Fibroblast of the conjunctiva (primary cell): ENCODE results near the gene PANX3.
A peak's percentile ranks its signal among the peaks of the same experiment; 100 is the strongest.
"Not testable (repeated sequence)": the region's sequence is repeated elsewhere in the genome, so short reads cannot be mapped to it uniquely, and the experiment has no call there.

Experiments
- DNase-seq: peaks from one replicate; pipeline ENCODE4 v3.0.0-alpha.2; 2010; ENCODE audit warnings: low read depth

PANX3 gene

GRCh38 chr11:124611064-124611463 is at the start of gene PANX3:
TSS of gene PANX3 (plus strand) at chr11:124611428. CDS start at chr11:124611557, 129 bp downstream.
- DNase-seq, result no peak

GRCh38 chr11:124569697-124570096 is 41.5 kb upstream of the PANX3 start, which contains the start of gene OR8A1:
TSS of gene OR8A1 (plus strand) at chr11:124569997. CDS start at chr11:124570120, 123 bp downstream.
- DNase-seq, result no peak

GRCh38 chr11:124570160-124570559 is 41.1 kb upstream of the PANX3 start:
- DNase-seq, result no peak

GRCh38 chr11:124577716-124578427 is 33.4 kb upstream of the PANX3 start:
- DNase-seq, result no peak

- no peak for DNase-seq
Observed at GRCh38 chr11:124578761-124579160, 32.5 kb upstream of the PANX3 start.

GRCh38 chr11:124581817-124582216 is 29.4 kb upstream of the PANX3 start:
- no peak for DNase-seq

GRCh38 chr11:124582565-124582964 is 28.7 kb upstream of the PANX3 start:
- no peak for DNase-seq

- DNase-seq, result no peak
Observed at GRCh38 chr11:124583781-124584180, 27.4 kb upstream of the PANX3 start.

- no peak for DNase-seq
Observed at GRCh38 chr11:124584681-124585372, 26.4 kb upstream of the PANX3 start.

- peak; percentile 33 for DNase-seq
Observed at GRCh38 chr11:124586238-124586860, 24.9 kb upstream of the PANX3 start.

GRCh38 chr11:124591430-124591829 is 19.8 kb upstream of the PANX3 start:
- no peak for DNase-seq

- no peak for DNase-seq
Observed at GRCh38 chr11:124592627-124593026, 18.6 kb upstream of the PANX3 start.

- no peak for DNase-seq
Observed at GRCh38 chr11:124595302-124595701, 15.9 kb upstream of the PANX3 start.

- DNase-seq, result no peak
Observed at GRCh38 chr11:124597626-124598025, 13.6 kb upstream of the PANX3 start.

GRCh38 chr11:124600621-124601320 is 10.5 kb upstream of the PANX3 start:
- DNase-seq, result no peak

- no peak for DNase-seq
Observed at GRCh38 chr11:124602193-124602592, 9.0 kb upstream of the PANX3 start.

GRCh38 chr11:124602723-124603122 is 8.5 kb upstream of the PANX3 start:
- DNase-seq, result not testable (repeated sequence)

GRCh38 chr11:124605719-124606118 is 5.5 kb upstream of the PANX3 start:
- DNase-seq, result no peak

GRCh38 chr11:124608147-124608546 is 3.1 kb upstream of the PANX3 start:
- DNase-seq, result no peak

- DNase-seq, result no peak
Observed at GRCh38 chr11:124610295-124610694, 933 bp upstream of the PANX3 start.

- DNase-seq, result no peak
Observed at GRCh38 chr11:124612045-124612444, 817 bp downstream of the PANX3 start.

GRCh38 chr11:124612567-124613246 is 1.5 kb downstream of the PANX3 start:
- DNase-seq, result no peak
